Stimulated activated CD4-positive, alpha-beta T cell treated with anti-CD3 and anti-CD28 coated beads, Interleukin-1b, Interleukin-23, amount 100 ng/mL, for 4 hours (primary cell): ENCODE measurements around the gene OR12D3.
"Not testable (repeated sequence)": the region's sequence is repeated elsewhere in the genome, so short reads cannot be mapped to it uniquely, and the experiment has no call there.

ENCODE experiments used
- DNase-seq, 2 donors: peaks; one replicate each; pipeline ENCODE4 v3.0.0-alpha.2; 2020; ENCODE audit warnings: low read depth in 2 of 2

Gene OR12D3

GRCh38 chr6:29375191-29375590, at the start of gene OR12D3:
TSS of gene OR12D3 (minus strand) at chr6:29375291. CDS start at chr6:29375287, 4 bp downstream.
- no peak for DNase-seq

- DNase-seq, result no peak
These were observed 49.5 kb upstream of the OR12D3 start for GRCh38 chr6:29424575-29424974.

- DNase-seq, result no peak
These were observed 49.1 kb upstream of the OR12D3 start for GRCh38 chr6:29424168-29424567.

GRCh38 chr6:29419516-29419915, 44.4 kb upstream of the OR12D3 start:
- no peak for DNase-seq

GRCh38 chr6:29414588-29414987, 39.5 kb upstream of the OR12D3 start, which contains the start of gene OR12D1:
TSS of gene OR12D1 (plus strand) at chr6:29414928.
- no peak for DNase-seq

GRCh38 chr6:29403801-29404200, 28.7 kb upstream of the OR12D3 start:
- no peak for DNase-seq

- no peak for DNase-seq
These were observed 24.4 kb upstream of the OR12D3 start for GRCh38 chr6:29399525-29399924.

GRCh38 chr6:29395331-29395730, 20.2 kb upstream of the OR12D3 start, which contains the start of gene OR12D2:
TSS of gene OR12D2 (plus strand) at chr6:29395631. CDS start at chr6:29396700, 1,069 bp downstream.
- DNase-seq, result no peak

GRCh38 chr6:29388533-29388932, 13.4 kb upstream of the OR12D3 start:
- no peak for DNase-seq

GRCh38 chr6:29376003-29376402, 912 bp upstream of the OR12D3 start:
- no peak for DNase-seq

- DNase-seq, result no peak
These were observed 6.3 kb downstream of the OR12D3 start, which contains the start of gene OR5V1 for GRCh38 chr6:29368765-29369164. TSS of gene OR5V1 (minus strand) at chr6:29368865. CDS start at chr6:29356195, 12,670 bp downstream.

GRCh38 chr6:29355603-29356002, 19.5 kb downstream of the OR12D3 start:
- DNase-seq, result no peak

- DNase-seq, result no peak
These were observed 20.1 kb downstream of the OR12D3 start for GRCh38 chr6:29354980-29355379.

GRCh38 chr6:29349348-29349747, 25.7 kb downstream of the OR12D3 start:
- not testable (repeated sequence) for DNase-seq

- DNase-seq, result no peak
These were observed 29.7 kb downstream of the OR12D3 start for GRCh38 chr6:29345380-29345779.

- no peak for DNase-seq
These were observed 38.8 kb downstream of the OR12D3 start for GRCh38 chr6:29336269-29336668.

GRCh38 chr6:29332676-29333075, 42.4 kb downstream of the OR12D3 start:
- DNase-seq, result no peak

- no peak for DNase-seq
These were observed 49.3 kb downstream of the OR12D3 start for GRCh38 chr6:29325777-29326176.
